Panc1 (cell line): Measurements from ENCODE around the gene NARF. TPM values are rescaled to one million over a fixed set of nuclear protein-coding genes. Genes with fewer than 3 reads are reported as not detected.

ENCODE experiments used
- ATAC-seq: fragments of 200-7000 bp; cut with Tn5 transposase; 2 replicates; pipeline ENCODE4 v1.9.1; 2020; ENCODE audit warnings: mild to moderate bottlenecking, moderate library complexity
- BruUV-seq: library from RNA; stranded (reverse); fragments of 400-500 nt; replicated peaks from 2 replicates; lab custom pipeline; 2021; lab: Mats Ljungman, UMichigan
- CTCF ChIA-PET: fragments of 300-600 bp; sonication (Branson Sonifier 250); formaldehyde crosslinking; loops from one replicate; lab custom pipeline; 2022; ENCODE audit warnings: antibody characterized with exemption; lab: Charles Lee
- POLR2A ChIA-PET: fragments of 300-600 bp; sonication (Branson Sonifier 250); formaldehyde crosslinking; loops from one replicate; lab custom pipeline; 2022; ENCODE audit warnings: antibody characterized with exemption; lab: Charles Lee
- DNase-seq: peaks from one replicate; pipeline ENCODE4 v3.0.0-alpha.2; 2010; ENCODE audit warnings: low read depth, low spot score
- H3K27ac ChIP-seq: 2 replicates; pipeline ENCODE4 v1.5.1; 2011; ENCODE audit warnings: mild to moderate bottlenecking, low read length, inconsistent platforms
- H3K27me3 ChIP-seq: fragments of 200-500 bp; sonication (Bioruptor generic); 2 replicates; pipeline ENCODE4 v1.6.0; 2014; ENCODE audit warnings: low read length, inconsistent platforms; ENCODE audit not compliant: control insufficient read depth, insufficient read depth
- H3K36me3 ChIP-seq: fragments of 200-500 bp; sonication (Bioruptor generic); 2 replicates; pipeline ENCODE4 v1.5.1; 2014; ENCODE audit warnings: inconsistent platforms, mild to moderate bottlenecking, low read length, moderate library complexity; ENCODE audit not compliant: control insufficient read depth, insufficient read depth
- H3K4me1 ChIP-seq: 2 replicates; pipeline ENCODE4 v1.5.1; 2011; ENCODE audit warnings: inconsistent platforms, mild to moderate bottlenecking, low read length, moderate library complexity; ENCODE audit not compliant: control insufficient read depth, insufficient read depth
- H3K4me3 ChIP-seq, 2 experiments: 2 replicates each; pipeline ENCODE4 v1.5.1; 2011 to 2012; ENCODE audit warnings: low read depth in 2 of 2, low read length in 2 of 2, mild to moderate bottlenecking in 2 of 2, inconsistent platforms in 1 of 2, moderate library complexity in 1 of 2
- H3K9me3 ChIP-seq: fragments of 200-500 bp; sonication (Bioruptor generic); 2 replicates; pipeline ENCODE4 v1.5.1; 2014; ENCODE audit warnings: low read depth, mild to moderate bottlenecking, inconsistent platforms, low read length, moderate library complexity; ENCODE audit not compliant: control insufficient read depth, insufficient read depth
- POLR2AphosphoS5 ChIP-seq: IDR thresholded peaks from 2 replicates; pipeline ENCODE4 v1.6.1; 2012; ENCODE audit warnings: mild to moderate bottlenecking, low read depth, low read length, moderate library complexity
- REST ChIP-seq, 2 experiments: IDR thresholded peaks; 2 replicates each; pipeline ENCODE4 v1.6.1; 2011 to 2012; ENCODE audit warnings: low read depth in 2 of 2, control low read depth in 1 of 2, low read length in 1 of 2, mild to moderate bottlenecking in 1 of 2, moderate library complexity in 1 of 2; ENCODE audit not compliant: insufficient read depth in 1 of 2
- SIN3A ChIP-seq: IDR thresholded peaks from 2 replicates; pipeline ENCODE4 v1.6.1; 2012; ENCODE audit warnings: low read depth, mild to moderate bottlenecking, low read length, moderate library complexity, borderline replicate concordance; ENCODE audit not compliant: insufficient read depth
- TCF7L2 ChIP-seq: IDR thresholded peaks from 2 replicates; pipeline ENCODE4 v1.6.1; 2011; ENCODE audit warnings: mild to moderate bottlenecking, low read depth, low read length, inconsistent platforms
- in situ Hi-C: cut with HindIII; loops from 2 replicates; pipeline ENCODE4 v1.10.0; 2016; ENCODE audit warnings: low sequenced_read_pairs, low pct_unique_long_range_greater_than_20kb
- intact Hi-C: fragments of 100-400 bp; cut with micrococcal nuclease; formaldehyde crosslinking; loops from one replicate; pipeline ENCODE4 v1.10.0; 2022; ENCODE audit not compliant: unreplicated experiment
- total RNA-seq: library from RNA; stranded (reverse); gene quantifications from one replicate; pipeline ENCODE4 v1.2.1, GENCODE V29; 2021; ENCODE audit not compliant: unreplicated experiment
- TF ChIP-seq, protein P1 (sequence below): fragments of 450-650 bp; IDR thresholded peaks from 2 replicates; pipeline ENCODE4 v1.5.1; 2017; ENCODE audit warnings: mild to moderate bottlenecking

The NARF gene
- total RNA-seq, 1 experiment from 2014 or later = 60.9 TPM

- TF ChIP-seq POLR2AphosphoS5 = no peak
- TF ChIP-seq TCF7L2 = no peak
- TF ChIP-seq, protein P1, sequence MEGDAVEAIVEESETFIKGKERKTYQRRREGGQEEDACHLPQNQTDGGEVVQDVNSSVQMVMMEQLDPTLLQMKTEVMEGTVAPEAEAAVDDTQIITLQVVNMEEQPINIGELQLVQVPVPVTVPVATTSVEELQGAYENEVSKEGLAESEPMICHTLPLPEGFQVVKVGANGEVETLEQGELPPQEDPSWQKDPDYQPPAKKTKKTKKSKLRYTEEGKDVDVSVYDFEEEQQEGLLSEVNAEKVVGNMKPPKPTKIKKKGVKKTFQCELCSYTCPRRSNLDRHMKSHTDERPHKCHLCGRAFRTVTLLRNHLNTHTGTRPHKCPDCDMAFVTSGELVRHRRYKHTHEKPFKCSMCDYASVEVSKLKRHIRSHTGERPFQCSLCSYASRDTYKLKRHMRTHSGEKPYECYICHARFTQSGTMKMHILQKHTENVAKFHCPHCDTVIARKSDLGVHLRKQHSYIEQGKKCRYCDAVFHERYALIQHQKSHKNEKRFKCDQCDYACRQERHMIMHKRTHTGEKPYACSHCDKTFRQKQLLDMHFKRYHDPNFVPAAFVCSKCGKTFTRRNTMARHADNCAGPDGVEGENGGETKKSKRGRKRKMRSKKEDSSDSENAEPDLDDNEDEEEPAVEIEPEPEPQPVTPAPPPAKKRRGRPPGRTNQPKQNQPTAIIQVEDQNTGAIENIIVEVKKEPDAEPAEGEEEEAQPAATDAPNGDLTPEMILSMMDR = no peak
- no peak for TF ChIP-seq SIN3A
- TF ChIP-seq REST (IDR thresholded peaks at IDR 0.05; ENCODE audit: insufficient read depth in 1 of 2, low read depth in 2 of 2, low read length in 1 of 2) = no peak
- Histone ChIP-seq H3K27ac (peak overlapping the region; percentile 76), H3K4me1 (peaks cover 65% of the 10 kb centered on the region), H3K9me3 (no peaks in the 10 kb centered on the region), H3K27me3 (no peaks in the 10 kb centered on the region), H3K4me3 (no peak overlapping the region), H3K36me3 (no peaks in the 10 kb centered on the region)
- ATAC-seq = no peak
- no TSS peak for BruUV-seq
- ChIA-PET POLR2A (interaction anchor here (0.6 kb wide), 1 partner anchor 108 kb away, joined by 11 read pairs; no protein-coding TSS in a partner anchor), CTCF (no interaction called here)
- DNase-seq = no peak
- intact Hi-C loops = no loop called here
- in situ Hi-C loops = no loop called here
Observed at GRCh38 chr17:82529914-82530300, 71.4 kb downstream of the NARF start.

GRCh38 chr17:82531431-82531881, 72.9 kb downstream of the NARF start:
- BruUV-seq = no TSS peak
- H3K4me1 ChIP-seq = peaks cover 80% of the 10 kb centered on the region
- no peaks in the 10 kb centered on the region for H3K27me3 ChIP-seq
- ATAC-seq = peak; percentile 62
- no peak overlapping the region for H3K4me3 ChIP-seq
- in situ Hi-C loops (no loop called here), intact Hi-C loops (no loop called here)
- H3K36me3 ChIP-seq = no peaks in the 10 kb centered on the region
- POLR2A ChIA-PET = interaction anchor here (0.6 kb wide), 1 partner anchor 23 kb away, joined by 4 read pairs; no protein-coding TSS in a partner anchor
- H3K9me3 ChIP-seq = no peaks in the 10 kb centered on the region
- H3K27ac ChIP-seq = peak overlapping the region; percentile 62
- CTCF ChIA-PET = interaction anchor here (0.5 to 0.6 kb wide), 2 partner anchors 29 to 114 kb away, joined by 4 to 10 read pairs; no protein-coding TSS in a partner anchor
- peak; percentile 36 for DNase-seq
- TF ChIP-seq REST (IDR thresholded peaks at IDR 0.05; ENCODE audit: insufficient read depth in 1 of 2, low read depth in 2 of 2, low read length in 1 of 2) = no peak
- TF ChIP-seq, protein P1 = no peak
- TF ChIP-seq SIN3A = no peak
- no peak for TF ChIP-seq TCF7L2
- TF ChIP-seq POLR2AphosphoS5 = no peak
